ENCODE measurements around the gene CRTC1.

The CRTC1 gene

DNA sequence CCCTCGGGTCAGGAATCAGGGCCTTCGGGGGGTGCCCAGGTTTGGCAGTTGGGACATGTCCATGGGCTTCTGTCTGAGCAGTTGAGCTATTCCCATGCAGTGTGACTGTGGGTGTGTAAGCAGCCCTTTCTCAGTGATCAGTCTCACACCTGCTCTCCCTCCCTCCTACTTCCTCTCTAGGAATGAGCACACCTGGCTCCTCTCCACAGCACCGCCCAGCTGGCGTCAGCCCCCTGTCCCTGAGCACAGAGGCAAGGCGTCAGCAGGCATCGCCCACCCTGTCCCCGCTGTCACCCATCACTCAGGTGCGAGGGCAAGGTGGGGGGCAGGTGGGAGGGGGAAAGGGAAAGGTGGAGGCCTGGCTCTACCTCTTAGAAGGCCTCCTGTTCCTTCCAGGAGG is 81.7 kb downstream of the CRTC1 start:
- TF ChIP-seq PPARA (CRISPR knock-in tag; IDR thresholded peaks at IDR 0.05; ENCODE audit: borderline replicate concordance) (no peak), ZNF70 (CRISPR knock-in tag; IDR thresholded peaks at IDR 0.05) (no peak), ISL1 (CRISPR knock-in tag; IDR thresholded peaks at IDR 0.05) (no peak), GLIS3 (CRISPR knock-in tag; IDR thresholded peaks at IDR 0.05) (no peak), RARB (CRISPR knock-in tag; IDR thresholded peaks at IDR 0.05) (no peak), ARNTL (CRISPR knock-in tag; IDR thresholded peaks at IDR 0.05; ENCODE audit: borderline replicate concordance, low read depth) (no peak), BACH2 (CRISPR knock-in tag; IDR thresholded peaks at IDR 0.05; ENCODE audit: borderline replicate concordance) (no peak), SNAI2 (CRISPR knock-in tag; IDR thresholded peaks at IDR 0.05) (no peak), ESRRG (CRISPR knock-in tag; IDR thresholded peaks at IDR 0.05) (no peak), ZFP3 (CRISPR knock-in tag; IDR thresholded peaks at IDR 0.05) (no peak), ZC3H10 (CRISPR knock-in tag; IDR thresholded peaks at IDR 0.05) (no peak), CSDC2 (CRISPR knock-in tag; IDR thresholded peaks at IDR 0.05) (no peak), TOX (CRISPR knock-in tag; IDR thresholded peaks at IDR 0.05; ENCODE audit: borderline replicate concordance) (no peak), TSHZ2 (CRISPR knock-in tag; IDR thresholded peaks at IDR 0.05) (no peak), ZNF8 (CRISPR knock-in tag; IDR thresholded peaks at IDR 0.05) (no peak)
- TF ChIP-seq, protein P1, sequence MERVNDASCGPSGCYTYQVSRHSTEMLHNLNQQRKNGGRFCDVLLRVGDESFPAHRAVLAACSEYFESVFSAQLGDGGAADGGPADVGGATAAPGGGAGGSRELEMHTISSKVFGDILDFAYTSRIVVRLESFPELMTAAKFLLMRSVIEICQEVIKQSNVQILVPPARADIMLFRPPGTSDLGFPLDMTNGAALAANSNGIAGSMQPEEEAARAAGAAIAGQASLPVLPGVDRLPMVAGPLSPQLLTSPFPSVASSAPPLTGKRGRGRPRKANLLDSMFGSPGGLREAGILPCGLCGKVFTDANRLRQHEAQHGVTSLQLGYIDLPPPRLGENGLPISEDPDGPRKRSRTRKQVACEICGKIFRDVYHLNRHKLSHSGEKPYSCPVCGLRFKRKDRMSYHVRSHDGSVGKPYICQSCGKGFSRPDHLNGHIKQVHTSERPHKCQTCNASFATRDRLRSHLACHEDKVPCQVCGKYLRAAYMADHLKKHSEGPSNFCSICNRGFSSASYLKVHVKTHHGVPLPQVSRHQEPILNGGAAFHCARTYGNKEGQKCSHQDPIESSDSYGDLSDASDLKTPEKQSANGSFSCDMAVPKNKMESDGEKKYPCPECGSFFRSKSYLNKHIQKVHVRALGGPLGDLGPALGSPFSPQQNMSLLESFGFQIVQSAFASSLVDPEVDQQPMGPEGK (CRISPR knock-in tag; IDR thresholded peaks at IDR 0.05; ENCODE audit: borderline replicate concordance), result no peak
- TF ChIP-seq, protein P2, sequence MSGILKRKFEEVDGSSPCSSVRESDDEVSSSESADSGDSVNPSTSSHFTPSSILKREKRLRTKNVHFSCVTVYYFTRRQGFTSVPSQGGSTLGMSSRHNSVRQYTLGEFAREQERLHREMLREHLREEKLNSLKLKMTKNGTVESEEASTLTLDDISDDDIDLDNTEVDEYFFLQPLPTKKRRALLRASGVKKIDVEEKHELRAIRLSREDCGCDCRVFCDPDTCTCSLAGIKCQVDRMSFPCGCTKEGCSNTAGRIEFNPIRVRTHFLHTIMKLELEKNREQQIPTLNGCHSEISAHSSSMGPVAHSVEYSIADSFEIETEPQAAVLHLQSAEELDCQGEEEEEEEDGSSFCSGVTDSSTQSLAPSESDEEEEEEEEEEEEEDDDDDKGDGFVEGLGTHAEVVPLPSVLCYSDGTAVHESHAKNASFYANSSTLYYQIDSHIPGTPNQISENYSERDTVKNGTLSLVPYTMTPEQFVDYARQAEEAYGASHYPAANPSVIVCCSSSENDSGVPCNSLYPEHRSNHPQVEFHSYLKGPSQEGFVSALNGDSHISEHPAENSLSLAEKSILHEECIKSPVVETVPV (CRISPR knock-in tag; IDR thresholded peaks at IDR 0.05), result no peak
- ATAC-seq, result no peak

DNA sequence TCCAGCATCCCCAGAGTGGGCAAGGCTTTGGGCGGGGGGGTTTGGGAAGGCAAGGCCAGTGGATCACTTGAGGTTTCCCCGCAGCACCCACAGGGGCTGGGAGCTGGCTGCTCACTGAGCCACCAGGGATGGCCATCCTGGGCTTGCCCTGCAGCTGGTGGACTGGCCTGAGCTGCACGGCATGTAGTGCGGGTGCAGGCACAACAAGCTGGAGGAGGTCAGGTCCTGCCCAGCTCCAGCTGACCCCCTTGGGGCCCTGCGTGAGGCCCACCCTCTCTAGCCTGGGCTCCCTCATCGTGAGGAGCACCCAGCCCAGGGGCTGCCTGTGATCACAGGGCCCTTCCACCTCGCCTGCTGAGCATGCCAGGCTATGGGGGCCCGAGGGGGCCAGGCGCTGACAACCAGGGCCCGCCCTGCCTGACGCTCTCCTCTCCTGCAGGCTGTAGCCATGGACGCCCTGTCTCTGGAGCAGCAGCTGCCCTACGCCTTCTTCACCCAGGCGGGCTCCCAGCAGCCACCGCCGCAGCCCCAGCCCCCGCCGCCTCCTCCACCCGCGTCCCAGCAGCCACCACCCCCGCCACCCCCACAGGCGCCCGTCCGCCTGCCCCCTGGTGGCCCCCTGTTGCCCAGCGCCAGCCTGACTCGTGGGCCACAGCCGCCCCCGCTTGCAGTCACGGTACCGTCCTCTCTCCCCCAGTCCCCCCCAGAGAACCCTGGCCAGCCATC is 84.7 kb downstream of the CRTC1 start:
- no peak for TF ChIP-seq TSHZ2 (CRISPR knock-in tag; IDR thresholded peaks at IDR 0.05)
- TF ChIP-seq, protein P3, sequence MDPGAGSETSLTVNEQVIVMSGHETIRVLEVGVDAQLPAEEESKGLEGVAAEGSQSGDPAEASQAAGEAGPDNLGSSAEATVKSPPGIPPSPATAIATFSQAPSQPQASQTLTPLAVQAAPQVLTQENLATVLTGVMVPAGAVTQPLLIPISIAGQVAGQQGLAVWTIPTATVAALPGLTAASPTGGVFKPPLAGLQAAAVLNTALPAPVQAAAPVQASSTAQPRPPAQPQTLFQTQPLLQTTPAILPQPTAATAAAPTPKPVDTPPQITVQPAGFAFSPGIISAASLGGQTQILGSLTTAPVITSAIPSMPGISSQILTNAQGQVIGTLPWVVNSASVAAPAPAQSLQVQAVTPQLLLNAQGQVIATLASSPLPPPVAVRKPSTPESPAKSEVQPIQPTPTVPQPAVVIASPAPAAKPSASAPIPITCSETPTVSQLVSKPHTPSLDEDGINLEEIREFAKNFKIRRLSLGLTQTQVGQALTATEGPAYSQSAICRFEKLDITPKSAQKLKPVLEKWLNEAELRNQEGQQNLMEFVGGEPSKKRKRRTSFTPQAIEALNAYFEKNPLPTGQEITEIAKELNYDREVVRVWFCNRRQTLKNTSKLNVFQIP (CRISPR knock-in tag; IDR thresholded peaks at IDR 0.05; ENCODE audit: borderline replicate concordance, low read depth), result no peak
- TF ChIP-seq TCF4 (CRISPR knock-in tag; IDR thresholded peaks at IDR 0.05; ENCODE audit: borderline replicate concordance), result no peak
- no peak for TF ChIP-seq RARB (CRISPR knock-in tag; IDR thresholded peaks at IDR 0.05)
- no peak for TF ChIP-seq CREB5 (CRISPR knock-in tag; IDR thresholded peaks at IDR 0.05; ENCODE audit: low read depth)

More for the DNA sequence above, 84.7 kb downstream of the CRTC1 start:
- ATAC-seq, result no peak

Data from SK-N-SH treated with all-trans-retinoic acid at 6 μM for 48 hours (cell line).